MM.1S (cell line): ENCODE measurements around the gene DNMT3A.

Experiments used
- DNase-seq: peaks from one replicate; pipeline ENCODE4 v3.0.0-alpha.2; 2015
- H2AFZ ChIP-seq: fragments of 300-600 bp; sonication (generic); 2 replicates; pipeline ENCODE4 v1.6.0; 2016; ENCODE audit warnings: antibody characterized with exemption, low read length
- H3F3A ChIP-seq: fragments of 300-600 bp; sonication (generic); 2 replicates; pipeline ENCODE4 v1.6.1; 2016; ENCODE audit warnings: mild to moderate bottlenecking, antibody characterized with exemption, low read length, moderate library complexity, mixed read lengths; ENCODE audit not compliant: insufficient read depth
- H3K27ac ChIP-seq: fragments of 300-600 bp; sonication (generic); 2 replicates; pipeline ENCODE4 v1.5.1; 2016; ENCODE audit warnings: mild to moderate bottlenecking, low read length
- H3K27me3 ChIP-seq: fragments of 300-600 bp; sonication (generic); replicated peaks from 2 replicates; pipeline ENCODE4 v1.6.0; 2016; ENCODE audit warnings: low read length; ENCODE audit not compliant: insufficient read depth
- H3K36me3 ChIP-seq: fragments of 300-600 bp; sonication (generic); replicated peaks from 2 replicates; pipeline ENCODE4 v1.6.1; 2016; ENCODE audit warnings: mild to moderate bottlenecking, low read length, mixed read lengths; ENCODE audit not compliant: insufficient read depth
- H3K4me1 ChIP-seq: fragments of 300-600 bp; sonication (generic); 2 replicates; pipeline ENCODE4 v1.6.1; 2016; ENCODE audit warnings: low read length, mixed read lengths
- H3K4me2 ChIP-seq: fragments of 300-600 bp; sonication (generic); 2 replicates; pipeline ENCODE4 v1.6.0; 2016; ENCODE audit warnings: low read depth, low read length
- H3K4me3 ChIP-seq: fragments of 300-600 bp; sonication (generic); 2 replicates; pipeline ENCODE4 v1.5.1; 2016; ENCODE audit warnings: low read length, mixed read lengths
- H3K79me2 ChIP-seq: fragments of 300-600 bp; sonication (generic); 2 replicates; pipeline ENCODE4 v1.6.1; 2016; ENCODE audit warnings: mixed run types, low read length, mixed read lengths
- H3K9ac ChIP-seq: fragments of 300-600 bp; sonication (generic); 2 replicates; pipeline ENCODE4 v1.6.1; 2016; ENCODE audit warnings: low read length, mixed read lengths
- H3K9me2 ChIP-seq: fragments of 300-600 bp; sonication (generic); replicated peaks from 2 replicates; pipeline ENCODE4 v1.6.1; 2016; ENCODE audit warnings: mild to moderate bottlenecking, low read length, mixed read lengths; ENCODE audit not compliant: insufficient read depth
- H3K9me3 ChIP-seq: fragments of 300-600 bp; sonication (generic); replicated peaks from 2 replicates; pipeline ENCODE4 v1.6.1; 2016; ENCODE audit warnings: mild to moderate bottlenecking, low read length, mixed read lengths; ENCODE audit not compliant: insufficient read depth
- H4K20me1 ChIP-seq: fragments of 300-600 bp; sonication (generic); 2 replicates; pipeline ENCODE4 v1.6.1; 2016; ENCODE audit warnings: mild to moderate bottlenecking, low read length, moderate library complexity, mixed read lengths; ENCODE audit not compliant: insufficient read depth
- CTCF ChIP-seq: fragments of 300-600 bp; sonication (generic); IDR thresholded peaks from 2 replicates; pipeline ENCODE4 v1.5.1; 2016; ENCODE audit warnings: antibody characterized with exemption, low read length, mixed read lengths
- EZH2 ChIP-seq: fragments of 300-600 bp; sonication (generic); optimal IDR thresholded peaks from 2 replicates; pipeline ENCODE3; 2017; ENCODE audit warnings: low read depth, mild to moderate bottlenecking, antibody characterized with exemption, low read length, mixed read lengths
- EZH2phosphoT487 ChIP-seq: fragments of 300-600 bp; sonication (generic); IDR thresholded peaks from 2 replicates; pipeline ENCODE4 v1.6.1; 2018; ENCODE audit warnings: antibody characterized with exemption, low read length

DNMT3A gene

GRCh38 chr2:25245141-25245540 is 96.6 kb downstream of the DNMT3A start:
- Histone ChIP-seq H3K4me1 (no peaks in the 10 kb centered on the region), H3K27ac (no peak overlapping the region), H3F3A (no peaks in the 10 kb centered on the region), H3K4me2 (no peak overlapping the region), H3K9me3 (no peaks in the 10 kb centered on the region), H3K9me2 (no peaks in the 10 kb centered on the region), H3K4me3 (no peak overlapping the region), H3K79me2 (no peaks in the 10 kb centered on the region), H3K36me3 (no peaks in the 10 kb centered on the region), H2AFZ (no peak overlapping the region), H3K9ac (no peak overlapping the region), H4K20me1 (no peaks in the 10 kb centered on the region), H3K27me3 (no peaks in the 10 kb centered on the region)
- TF ChIP-seq EZH2phosphoT487 (no peak), EZH2 (no peak), CTCF (no peak)
- no peak for DNase-seq

DNA sequence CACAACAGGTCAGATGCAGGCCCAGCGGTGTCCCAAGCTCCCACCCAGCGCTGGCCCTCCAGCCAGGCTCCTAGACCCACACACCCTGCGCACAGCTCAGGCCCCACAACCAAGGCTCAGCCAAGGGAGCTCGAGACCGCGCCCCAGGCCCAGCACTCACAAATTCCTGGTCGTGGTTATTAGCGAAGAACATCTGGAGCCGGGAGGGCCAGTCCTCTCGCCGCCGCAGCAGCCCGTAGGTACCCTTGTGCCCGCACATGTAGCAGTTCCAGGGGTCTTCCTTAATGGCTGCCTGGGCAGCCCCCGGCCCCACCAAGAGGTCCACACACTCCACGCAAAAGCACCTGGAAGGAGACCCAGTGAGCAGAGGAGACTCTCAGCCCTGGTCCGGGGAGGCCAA is 97.7 kb downstream of the DNMT3A start:
- Histone ChIP-seq H2AFZ (no peak overlapping the region), H3K4me2 (no peak overlapping the region), H3K36me3 (no peaks in the 10 kb centered on the region), H3K27ac (no peak overlapping the region), H4K20me1 (no peaks in the 10 kb centered on the region), H3K4me1 (no peaks in the 10 kb centered on the region), H3K9ac (no peak overlapping the region), H3K4me3 (no peak overlapping the region), H3K9me3 (no peaks in the 10 kb centered on the region), H3F3A (no peaks in the 10 kb centered on the region), H3K9me2 (no peaks in the 10 kb centered on the region), H3K27me3 (no peaks in the 10 kb centered on the region), H3K79me2 (no peaks in the 10 kb centered on the region)
- TF ChIP-seq EZH2 (no peak), CTCF (no peak), EZH2phosphoT487 (no peak)
- no peak for DNase-seq

GRCh38 chr2:25241452-25241851 is 100.3 kb downstream of the DNMT3A start:
- Histone ChIP-seq H2AFZ (no peak overlapping the region), H4K20me1 (no peaks in the 10 kb centered on the region), H3K27me3 (no peaks in the 10 kb centered on the region), H3K36me3 (no peaks in the 10 kb centered on the region), H3K9ac (no peak overlapping the region), H3K9me2 (no peaks in the 10 kb centered on the region), H3K79me2 (no peaks in the 10 kb centered on the region), H3K27ac (no peak overlapping the region), H3K4me3 (no peak overlapping the region), H3K4me2 (no peak overlapping the region), H3K4me1 (no peaks in the 10 kb centered on the region), H3F3A (no peaks in the 10 kb centered on the region), H3K9me3 (no peaks in the 10 kb centered on the region)
- DNase-seq, result no peak
- TF ChIP-seq EZH2phosphoT487, result no peak

- Histone ChIP-seq H3F3A (no peaks in the 10 kb centered on the region), H3K79me2 (no peaks in the 10 kb centered on the region), H4K20me1 (no peaks in the 10 kb centered on the region), H3K4me1 (no peaks in the 10 kb centered on the region), H3K27ac (no peak overlapping the region), H3K36me3 (no peaks in the 10 kb centered on the region), H3K9me3 (no peaks in the 10 kb centered on the region), H3K4me3 (no peak overlapping the region), H3K27me3 (no peaks in the 10 kb centered on the region), H3K4me2 (no peak overlapping the region), H3K9me2 (no peaks in the 10 kb centered on the region), H3K9ac (no peak overlapping the region), H2AFZ (no peak overlapping the region)
- TF ChIP-seq EZH2, result no peak
- TF ChIP-seq EZH2phosphoT487, result no peak
- no peak for TF ChIP-seq CTCF
- no peak for DNase-seq
These were observed 101.1 kb downstream of the DNMT3A start for GRCh38 chr2:25240636-25241035.
